GM19239 (cell line): ENCODE data around the gene CP.

Source experiments
- DNase-seq: peaks from one replicate; pipeline ENCODE4 v3.0.0; 2011; ENCODE audit warnings: low spot score; ENCODE audit not compliant: insufficient read length
- FAIRE-seq: peaks from 2 replicates; lab custom pipeline; 2011; peaks lifted over from hg19 to GRCh38; lab: Jason Lieb, UNC

The CP gene

GRCh38 chr3:149188494-149188893, 33.1 kb downstream of the CP start:
- FAIRE-seq (no peak), DNase-seq (no peak)

- DNase-seq: no peak
- FAIRE-seq: no peak
Measured at GRCh38 chr3:149186721-149187120, 34.9 kb downstream of the CP start.

- FAIRE-seq: no peak
- DNase-seq: no peak
Measured at GRCh38 chr3:149186219-149186618, 35.4 kb downstream of the CP start.

GRCh38 chr3:149181182-149181581, 40.4 kb downstream of the CP start:
- no peak for FAIRE-seq

GRCh38 chr3:149180057-149180573, 41.5 kb downstream of the CP start:
- DNase-seq (no peak), FAIRE-seq (no peak)

More at GRCh38 chr3:149181182-149181581, 40.4 kb downstream of the CP start:
- DNase-seq: no peak

GRCh38 chr3:149179220-149179619, 42.4 kb downstream of the CP start:
- DNase-seq (no peak), FAIRE-seq (no peak)

GRCh38 chr3:149177122-149177521, 44.5 kb downstream of the CP start:
- no peak for DNase-seq
- FAIRE-seq: no peak

- DNase-seq: peak; percentile 1
- FAIRE-seq: no peak
Measured at GRCh38 chr3:149174901-149175300, 46.7 kb downstream of the CP start.

GRCh38 chr3:149170672-149171071, 51.0 kb downstream of the CP start:
- DNase-seq (no peak), FAIRE-seq (no peak)

- DNase-seq (no peak), FAIRE-seq (no peak)
Measured at GRCh38 chr3:149167898-149168297, 53.7 kb downstream of the CP start.

- no peak for DNase-seq
- FAIRE-seq: no peak
Measured at GRCh38 chr3:149163066-149163465, 58.6 kb downstream of the CP start.

GRCh38 chr3:149162007-149162406, 59.6 kb downstream of the CP start:
- FAIRE-seq (no peak), DNase-seq (no peak)

GRCh38 chr3:149160754-149161300, 60.8 kb downstream of the CP start:
- DNase-seq (no peak), FAIRE-seq (no peak)

- FAIRE-seq: no peak
- DNase-seq: no peak
Measured at GRCh38 chr3:149153402-149153801, 68.2 kb downstream of the CP start.

- FAIRE-seq: peak; percentile 83
- DNase-seq: peak; percentile 10
Measured at GRCh38 chr3:149152420-149152819, 69.2 kb downstream of the CP start.

- DNase-seq (no peak), FAIRE-seq (peak; percentile 76)
Measured at GRCh38 chr3:149151843-149152242, 69.8 kb downstream of the CP start.

GRCh38 chr3:149150436-149150835, 71.2 kb downstream of the CP start:
- FAIRE-seq: no peak
- DNase-seq: no peak

GRCh38 chr3:149145974-149146373, 75.7 kb downstream of the CP start:
- DNase-seq (peak; percentile 9), FAIRE-seq (peak; percentile 76)

GRCh38 chr3:149145356-149145755, 76.3 kb downstream of the CP start:
- no peak for FAIRE-seq
- DNase-seq: no peak

- FAIRE-seq (peak; percentile 78), DNase-seq (no peak)
Measured at GRCh38 chr3:149142682-149143081, 78.9 kb downstream of the CP start.

- FAIRE-seq (no peak), DNase-seq (no peak)
Measured at GRCh38 chr3:149134575-149134974, 87.1 kb downstream of the CP start.

- DNase-seq (no peak), FAIRE-seq (no peak)
Measured at GRCh38 chr3:149131589-149131988, 90.0 kb downstream of the CP start.
